H1 (cell line): Measurements from ENCODE around the gene ADGRF1.

ENCODE experiments used
- BACH1 ChIP-seq: IDR thresholded peaks from 2 replicates; pipeline ENCODE4 v1.6.1; 2012; ENCODE audit warnings: low read length, improper control_type of control experiment
- CEBPB ChIP-seq: IDR thresholded peaks from 2 replicates; pipeline ENCODE4 v1.6.1; 2012; ENCODE audit warnings: low read depth, low read length
- MAX ChIP-seq: IDR thresholded peaks from 2 replicates; pipeline ENCODE4 v1.6.1; 2012; ENCODE audit warnings: inconsistent platforms
- TF ChIP-seq, protein P1 (sequence below), 3 experiments: IDR thresholded peaks; 1 replicate in 2 of 3; 2 replicates in 1 of 3; pipeline versions ENCODE4 v1.5.1 to v1.6.1; 2011; ENCODE audit warnings: low read length in 3 of 3, mild to moderate bottlenecking in 3 of 3, inconsistent platforms in 2 of 3, low read depth in 1 of 3, moderate library complexity in 1 of 3; ENCODE audit not compliant: insufficient read depth in 1 of 3; ENCODE audit errors: control extremely low read depth in 1 of 3

- TF ChIP-seq, protein P1, sequence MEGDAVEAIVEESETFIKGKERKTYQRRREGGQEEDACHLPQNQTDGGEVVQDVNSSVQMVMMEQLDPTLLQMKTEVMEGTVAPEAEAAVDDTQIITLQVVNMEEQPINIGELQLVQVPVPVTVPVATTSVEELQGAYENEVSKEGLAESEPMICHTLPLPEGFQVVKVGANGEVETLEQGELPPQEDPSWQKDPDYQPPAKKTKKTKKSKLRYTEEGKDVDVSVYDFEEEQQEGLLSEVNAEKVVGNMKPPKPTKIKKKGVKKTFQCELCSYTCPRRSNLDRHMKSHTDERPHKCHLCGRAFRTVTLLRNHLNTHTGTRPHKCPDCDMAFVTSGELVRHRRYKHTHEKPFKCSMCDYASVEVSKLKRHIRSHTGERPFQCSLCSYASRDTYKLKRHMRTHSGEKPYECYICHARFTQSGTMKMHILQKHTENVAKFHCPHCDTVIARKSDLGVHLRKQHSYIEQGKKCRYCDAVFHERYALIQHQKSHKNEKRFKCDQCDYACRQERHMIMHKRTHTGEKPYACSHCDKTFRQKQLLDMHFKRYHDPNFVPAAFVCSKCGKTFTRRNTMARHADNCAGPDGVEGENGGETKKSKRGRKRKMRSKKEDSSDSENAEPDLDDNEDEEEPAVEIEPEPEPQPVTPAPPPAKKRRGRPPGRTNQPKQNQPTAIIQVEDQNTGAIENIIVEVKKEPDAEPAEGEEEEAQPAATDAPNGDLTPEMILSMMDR (IDR thresholded peaks at IDR 0.05; ENCODE audit: control extremely low read depth in 1 of 3, insufficient read depth in 1 of 3, low read depth in 1 of 3, low read length in 3 of 3), result no peak
- no peak for TF ChIP-seq BACH1
- no peak for TF ChIP-seq CEBPB
- no peak for TF ChIP-seq MAX
Observed at GRCh38 chr6:46996860-46997641, 45.1 kb downstream of the ADGRF1 start.
